HEK293 (cell line): ENCODE measurements around the gene CAP2.

Experiments used
- CTCF ChIA-PET: fragments of 350-600 bp; formaldehyde crosslinking; extraction: SDS; loops from one replicate; lab custom pipeline; 2021; ENCODE audit warnings: antibody characterized with exemption; lab: Yijun Ruan, JAX
- POLR2A ChIA-PET: fragments of 300-600 bp; formaldehyde crosslinking; extraction: SDS; loops from one replicate; lab custom pipeline; 2020; ENCODE audit warnings: antibody characterized with exemption, inconsistent platforms; lab: Yijun Ruan, JAX
- H3K27ac ChIP-seq: fragments of 200-500 bp; sonication (Bioruptor generic); 2 replicates; pipeline ENCODE4 v1.5.1; 2014; ENCODE audit warnings: low read depth, low read length, control low read depth, inconsistent platforms; ENCODE audit errors: extremely low read depth
- H3K36me3 ChIP-seq, 2 experiments: fragments of 200-500 bp in 1 of 2; sonication (Bioruptor generic) in 1 of 2; 1 replicate in 1 of 2; 2 replicates in 1 of 2; pipeline ENCODE4 v1.5.1; 2014 to 2017; ENCODE audit warnings: inconsistent platforms in 2 of 2, low read length in 2 of 2; ENCODE audit not compliant: control insufficient read depth in 2 of 2, insufficient read depth in 1 of 2
- H3K4me1 ChIP-seq: fragments of 200-500 bp; sonication (Bioruptor generic); 2 replicates; pipeline ENCODE4 v1.5.1; 2014; ENCODE audit warnings: mild to moderate bottlenecking, low read length, inconsistent platforms; ENCODE audit not compliant: control insufficient read depth, insufficient read depth
- H3K4me3 ChIP-seq: 2 replicates; pipeline ENCODE4 v1.5.1; 2011; ENCODE audit warnings: low read depth, mild to moderate bottlenecking, control low read depth, low read length, moderate library complexity
- H3K9me3 ChIP-seq: fragments of 200-500 bp; sonication (Bioruptor generic); 2 replicates; pipeline ENCODE4 v1.5.1; 2014; ENCODE audit warnings: low read depth, low read length, inconsistent platforms; ENCODE audit not compliant: control insufficient read depth, insufficient read depth
- AEBP2 ChIP-seq: fragments of 450-650 bp; formaldehyde crosslinking; IDR thresholded peaks from 2 replicates; pipeline ENCODE4 v1.5.1; 2016; ENCODE audit warnings: missing biosample characterization, missing genetic modification characterization, borderline replicate concordance
- INSM2 ChIP-seq: fragments of 450-650 bp; formaldehyde crosslinking; IDR thresholded peaks from 2 replicates; pipeline ENCODE4 v1.5.1; 2016; ENCODE audit warnings: missing biosample characterization, missing genetic modification characterization
- KLF17 ChIP-seq: fragments of 450-650 bp; formaldehyde crosslinking; IDR thresholded peaks from 2 replicates; pipeline ENCODE4 v1.5.1; 2016; ENCODE audit warnings: missing biosample characterization, missing genetic modification characterization
- ZFP69B ChIP-seq: fragments of 450-650 bp; formaldehyde crosslinking; IDR thresholded peaks from 2 replicates; pipeline ENCODE4 v1.5.1; 2016; ENCODE audit warnings: missing biosample characterization, missing genetic modification characterization
- ZNF138 ChIP-seq: fragments of 450-650 bp; formaldehyde crosslinking; IDR thresholded peaks from 2 replicates; pipeline ENCODE4 v1.5.1; 2016; ENCODE audit warnings: missing biosample characterization, missing genetic modification characterization, borderline replicate concordance
- ZNF202 ChIP-seq: fragments of 450-650 bp; formaldehyde crosslinking; IDR thresholded peaks from 2 replicates; pipeline ENCODE4 v1.5.1; 2016; ENCODE audit warnings: missing biosample characterization, missing genetic modification characterization, borderline replicate concordance
- ZNF211 ChIP-seq: fragments of 450-650 bp; formaldehyde crosslinking; IDR thresholded peaks from 2 replicates; pipeline ENCODE4 v1.5.1; 2016; ENCODE audit warnings: low read depth, missing biosample characterization, missing genetic modification characterization
- ZNF221 ChIP-seq: fragments of 450-650 bp; formaldehyde crosslinking; IDR thresholded peaks from 2 replicates; pipeline ENCODE4 v1.5.1; 2017; ENCODE audit warnings: missing biosample characterization, missing genetic modification characterization, borderline replicate concordance
- ZNF223 ChIP-seq: fragments of 450-650 bp; formaldehyde crosslinking; IDR thresholded peaks from 2 replicates; pipeline ENCODE4 v1.5.1; 2016; ENCODE audit warnings: missing biosample characterization, missing genetic modification characterization
- ZNF426 ChIP-seq: fragments of 450-650 bp; formaldehyde crosslinking; IDR thresholded peaks from 2 replicates; pipeline ENCODE4 v1.5.1; 2017; ENCODE audit warnings: missing biosample characterization, missing genetic modification characterization, mild to moderate bottlenecking, inconsistent platforms, moderate library complexity
- ZNF433 ChIP-seq: fragments of 450-650 bp; formaldehyde crosslinking; IDR thresholded peaks from 2 replicates; pipeline ENCODE4 v1.5.1; 2016; ENCODE audit warnings: missing biosample characterization, missing genetic modification characterization, low read depth
- ZNF544 ChIP-seq: fragments of 450-650 bp; formaldehyde crosslinking; IDR thresholded peaks from 2 replicates; pipeline ENCODE4 v1.5.0; 2017; ENCODE audit warnings: missing biosample characterization, missing genetic modification characterization
- ZNF571 ChIP-seq: fragments of 450-650 bp; formaldehyde crosslinking; IDR thresholded peaks from 2 replicates; pipeline ENCODE4 v1.5.0; 2017; ENCODE audit warnings: missing biosample characterization, missing genetic modification characterization
- ZNF629 ChIP-seq: fragments of 450-650 bp; formaldehyde crosslinking; IDR thresholded peaks from 2 replicates; pipeline ENCODE4 v1.5.1; 2017; ENCODE audit warnings: missing biosample characterization, missing genetic modification characterization
- ZNF654 ChIP-seq: fragments of 450-650 bp; formaldehyde crosslinking; IDR thresholded peaks from 2 replicates; pipeline ENCODE4 v1.5.1; 2016; ENCODE audit warnings: low read depth, missing biosample characterization, missing genetic modification characterization
- ZNF658 ChIP-seq: fragments of 450-650 bp; formaldehyde crosslinking; IDR thresholded peaks from 2 replicates; pipeline ENCODE4; 2016; ENCODE audit warnings: missing biosample characterization, missing genetic modification characterization
- ZNF664 ChIP-seq: fragments of 450-650 bp; formaldehyde crosslinking; IDR thresholded peaks from 2 replicates; pipeline ENCODE4 v1.5.1; 2016; ENCODE audit warnings: missing biosample characterization, missing genetic modification characterization
- ZNF707 ChIP-seq: fragments of 450-650 bp; formaldehyde crosslinking; IDR thresholded peaks from 2 replicates; pipeline ENCODE4 v1.5.1; 2016; ENCODE audit warnings: missing biosample characterization, missing genetic modification characterization
- ZNF837 ChIP-seq: fragments of 450-650 bp; formaldehyde crosslinking; IDR thresholded peaks from 2 replicates; pipeline ENCODE4 v1.5.1; 2016; ENCODE audit warnings: missing biosample characterization, missing genetic modification characterization
- TF ChIP-seq, protein P1 (sequence below): fragments of 450-650 bp; formaldehyde crosslinking; IDR thresholded peaks from 2 replicates; pipeline ENCODE4 v1.5.1; 2016; ENCODE audit warnings: missing biosample characterization, missing genetic modification characterization

CAP2 gene

GRCh38 chr6:17606606-17607005 is 213.2 kb downstream of the CAP2 start:
- Histone ChIP-seq H3K9me3 (no peaks in the 10 kb centered on the region), H3K4me3 (no peak overlapping the region)
- TF ChIP-seq ZNF221 (tag by site-specific recombination) (no peak), ZNF433 (tag by site-specific recombination) (no peak), KLF17 (tag by site-specific recombination) (no peak), INSM2 (no peak), ZNF571 (tag by site-specific recombination) (no peak), ZNF544 (tag by site-specific recombination) (no peak), ZNF138 (tag by site-specific recombination) (no peak), ZNF837 (tag by site-specific recombination) (no peak), ZFP69B (tag by site-specific recombination) (no peak), ZNF707 (no peak), ZNF426 (tag by site-specific recombination) (no peak), ZNF629 (tag by site-specific recombination) (no peak), AEBP2 (tag by site-specific recombination) (no peak), ZNF654 (tag by site-specific recombination) (no peak), ZNF211 (tag by site-specific recombination) (no peak), ZNF658 (no peak), ZNF223 (tag by site-specific recombination) (no peak), ZNF202 (tag by site-specific recombination) (no peak), ZNF664 (tag by site-specific recombination) (no peak)
- TF ChIP-seq, protein P1, sequence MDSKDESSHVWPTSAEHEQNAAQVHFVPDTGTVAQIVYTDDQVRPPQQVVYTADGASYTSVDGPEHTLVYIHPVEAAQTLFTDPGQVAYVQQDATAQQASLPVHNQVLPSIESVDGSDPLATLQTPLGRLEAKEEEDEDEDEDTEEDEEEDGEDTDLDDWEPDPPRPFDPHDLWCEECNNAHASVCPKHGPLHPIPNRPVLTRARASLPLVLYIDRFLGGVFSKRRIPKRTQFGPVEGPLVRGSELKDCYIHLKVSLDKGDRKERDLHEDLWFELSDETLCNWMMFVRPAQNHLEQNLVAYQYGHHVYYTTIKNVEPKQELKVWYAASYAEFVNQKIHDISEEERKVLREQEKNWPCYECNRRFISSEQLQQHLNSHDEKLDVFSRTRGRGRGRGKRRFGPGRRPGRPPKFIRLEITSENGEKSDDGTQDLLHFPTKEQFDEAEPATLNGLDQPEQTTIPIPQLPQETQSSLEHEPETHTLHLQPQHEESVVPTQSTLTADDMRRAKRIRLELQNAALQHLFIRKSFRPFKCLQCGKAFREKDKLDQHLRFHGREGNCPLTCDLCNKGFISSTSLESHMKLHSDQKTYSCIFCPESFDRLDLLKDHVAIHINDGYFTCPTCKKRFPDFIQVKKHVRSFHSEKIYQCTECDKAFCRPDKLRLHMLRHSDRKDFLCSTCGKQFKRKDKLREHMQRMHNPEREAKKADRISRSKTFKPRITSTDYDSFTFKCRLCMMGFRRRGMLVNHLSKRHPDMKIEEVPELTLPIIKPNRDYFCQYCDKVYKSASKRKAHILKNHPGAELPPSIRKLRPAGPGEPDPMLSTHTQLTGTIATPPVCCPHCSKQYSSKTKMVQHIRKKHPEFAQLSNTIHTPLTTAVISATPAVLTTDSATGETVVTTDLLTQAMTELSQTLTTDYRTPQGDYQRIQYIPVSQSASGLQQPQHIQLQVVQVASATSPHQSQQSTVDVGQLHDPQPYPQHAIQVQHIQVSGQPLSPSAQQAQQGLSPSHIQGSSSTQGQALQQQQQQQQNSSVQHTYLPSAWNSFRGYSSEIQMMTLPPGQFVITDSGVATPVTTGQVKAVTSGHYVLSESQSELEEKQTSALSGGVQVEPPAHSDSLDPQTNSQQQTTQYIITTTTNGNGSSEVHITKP (tag by site-specific recombination) = no peak
- TF ChIP-seq, all 188 proteins: peak for 0
- Histone ChIP-seq H3K4me1 (peaks cover 6% of the 10 kb centered on the region), H3K27ac (no peak overlapping the region), H3K36me3 (peaks cover 55 to 70% of the 10 kb centered on the region in 2 experiments)
- ChIA-PET POLR2A (no interaction called here), CTCF (interaction anchor here (0.6 to 1.0 kb wide), 2 partner anchors 199 to 321 kb away, joined by 3 read pairs; no protein-coding TSS in a partner anchor)
